ENCODE results near the gene FER1L5. TPM values are rescaled to one million over a fixed set of nuclear protein-coding genes. Genes with fewer than 3 reads are reported as not detected.
"Not testable (repeated sequence)": the region's sequence is repeated elsewhere in the genome, so short reads cannot be mapped to it uniquely, and the experiment has no call there.

Gene FER1L5
- total RNA-seq, 1 donor from 2014 or later: not detected

GRCh38 chr2:96631804-96632435, 10.6 kb upstream of the FER1L5 start:
- intact Hi-C loops (cut with DNase I): no loop called here
- ATAC-seq (ENCODE audit: poor library complexity) (no peak), DNase-seq (no peak)

DNA sequence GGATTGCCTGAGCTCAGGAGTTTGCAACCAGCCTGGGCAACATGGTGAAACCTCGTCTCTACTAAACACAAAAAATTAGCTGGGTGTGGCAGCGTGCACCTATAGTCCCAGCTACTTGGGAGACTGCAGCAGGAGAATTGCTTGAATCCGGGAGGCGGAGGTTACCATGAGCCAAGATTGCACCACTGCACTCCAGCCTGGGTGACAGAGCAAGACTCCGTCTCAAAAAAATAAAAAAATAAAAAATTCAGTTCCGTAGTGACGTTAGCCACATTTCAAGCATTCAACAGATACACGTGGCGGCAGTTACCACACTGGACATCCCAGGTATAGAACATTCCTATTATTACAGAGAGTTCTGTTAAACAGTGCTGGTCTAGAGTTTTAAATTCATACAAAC, 8.9 kb upstream of the FER1L5 start:
- intact Hi-C loops (cut with DNase I): no loop called here
- DNase-seq: no peak
- no peak for ATAC-seq (ENCODE audit: poor library complexity)

DNA sequence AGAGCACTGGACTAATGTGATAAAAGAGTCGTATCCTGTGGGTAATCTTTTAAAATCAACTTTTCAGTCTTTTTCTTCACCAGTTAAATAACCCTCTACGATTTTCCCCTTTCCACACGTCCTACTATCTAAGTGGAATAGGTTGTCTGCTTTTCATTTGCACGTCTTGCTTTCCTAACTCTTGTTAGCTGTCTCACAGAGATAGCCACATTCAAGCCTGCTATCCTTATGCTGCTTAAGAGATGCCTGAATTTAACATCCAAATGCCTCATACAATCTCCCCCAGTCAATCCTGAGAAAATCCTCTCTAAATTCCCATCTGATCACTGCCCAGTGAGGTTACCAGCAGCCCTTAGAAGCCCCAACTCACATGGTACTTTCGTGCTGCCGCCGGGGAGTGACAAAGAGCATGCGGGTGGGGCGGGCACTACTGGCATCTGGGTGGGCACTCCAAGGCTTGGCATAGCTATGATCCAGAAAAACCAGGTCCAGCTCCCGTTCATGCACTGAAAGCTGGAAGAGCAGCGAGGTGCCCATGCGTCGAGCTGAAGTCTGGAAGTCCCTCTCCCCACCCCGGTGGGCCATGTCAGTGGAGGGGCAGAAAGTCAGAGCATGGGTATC, 5.9 kb upstream of the FER1L5 start:
- no peak for ATAC-seq (ENCODE audit: poor library complexity)
- intact Hi-C loops (cut with DNase I): no loop called here
- DNase-seq: no peak

- intact Hi-C loops (cut with DNase I): no loop called here
- DNase-seq: peak; percentile 92
Measured at GRCh38 chr2:96637385-96638143, 5.0 kb upstream of the FER1L5 start.

DNA sequence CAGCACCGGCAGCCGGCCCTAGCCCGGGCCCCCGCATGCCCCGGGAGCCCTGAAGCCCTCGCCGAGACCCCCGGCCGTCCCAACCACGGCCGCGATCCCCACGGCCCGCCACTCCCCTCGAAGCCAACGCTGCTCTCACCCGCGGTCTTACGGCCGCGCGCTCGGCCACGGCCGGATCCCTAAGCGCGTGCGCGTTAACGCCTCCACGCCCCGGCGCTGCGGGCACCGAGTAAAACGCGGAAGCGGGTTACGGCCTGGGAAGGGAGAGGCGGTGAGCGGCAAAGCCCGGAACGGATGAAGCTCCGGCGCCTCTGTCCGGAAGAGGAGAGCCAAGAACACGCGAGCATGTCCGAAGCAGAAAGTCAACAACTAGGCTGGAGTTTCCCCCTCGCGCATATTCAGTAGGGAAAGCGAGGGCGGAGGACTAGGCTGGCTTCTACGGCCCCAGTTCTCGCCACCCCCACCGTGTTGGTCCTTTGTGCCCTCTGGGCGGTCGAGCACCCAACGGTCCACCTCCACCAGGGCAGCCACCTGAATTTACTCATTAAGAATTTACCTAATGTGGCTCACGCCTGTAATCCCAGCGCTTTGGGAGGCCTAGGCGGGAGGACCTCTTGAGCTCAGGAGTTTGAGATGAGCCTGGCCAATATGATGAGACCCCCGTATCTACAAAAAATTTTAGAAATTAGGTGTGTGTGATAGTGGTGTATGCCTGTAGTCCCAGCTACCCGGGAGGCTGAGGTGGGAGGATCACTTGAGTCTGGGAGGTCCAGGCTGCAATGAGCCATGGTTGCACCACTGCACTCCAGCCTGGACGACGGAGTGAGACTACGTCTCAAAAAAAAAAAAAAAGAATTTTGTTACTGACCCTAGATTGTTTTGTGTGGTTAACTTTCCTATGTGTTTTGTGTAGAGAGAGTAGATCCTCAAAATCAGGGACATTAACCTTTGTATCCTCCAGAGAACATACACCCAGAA, 4.1 kb upstream of the FER1L5 start, which contains the start of gene KANSL3:
KANSL3 (minus strand) TSS at position 169 of the 978 bp plus-strand sequence. CDS start 1,177 bp downstream, outside the sequence.
- intact Hi-C loops (cut with DNase I): no loop called here

More at GRCh38 chr2:96637385-96638143, 5.0 kb upstream of the FER1L5 start:
- ATAC-seq (ENCODE audit: poor library complexity): peak; percentile 92

GRCh38 chr2:96647681-96648080, 5.1 kb downstream of the FER1L5 start:
- DNase-seq: no peak
- no peak for ATAC-seq (ENCODE audit: poor library complexity)
- intact Hi-C loops (cut with DNase I): no loop called here

More for the DNA sequence above, 4.1 kb upstream of the FER1L5 start, which contains the start of gene KANSL3:
- DNase-seq (peak; percentile 95), ATAC-seq (ENCODE audit: poor library complexity) (peak; percentile 91)

- ATAC-seq (ENCODE audit: poor library complexity) (no peak), DNase-seq (no peak)
- intact Hi-C loops (cut with DNase I): no loop called here
Measured at GRCh38 chr2:96648306-96648930, 5.9 kb downstream of the FER1L5 start.

GRCh38 chr2:96649342-96649741, 6.8 kb downstream of the FER1L5 start:
- ATAC-seq (ENCODE audit: poor library complexity) (no peak), DNase-seq (no peak)
- intact Hi-C loops (cut with DNase I): no loop called here

DNA sequence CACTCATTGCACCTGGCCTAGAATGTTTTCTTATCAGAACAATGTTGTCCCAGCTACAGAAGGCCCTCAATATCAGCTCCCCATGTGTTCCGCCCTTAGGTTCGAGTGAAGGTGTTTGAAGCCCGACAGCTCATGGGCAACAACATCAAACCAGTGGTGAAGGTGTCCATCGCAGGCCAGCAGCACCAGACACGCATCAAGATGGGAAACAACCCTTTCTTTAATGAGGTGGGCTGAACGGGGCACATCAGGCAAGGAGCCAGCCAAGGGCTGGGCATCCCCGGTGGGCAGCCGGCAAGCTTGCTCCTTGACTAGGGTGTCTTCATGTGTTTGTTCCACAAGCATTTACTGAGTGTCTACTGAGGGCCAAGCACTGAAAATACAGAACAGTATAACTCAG, 9.2 kb downstream of the FER1L5 start:
- DNase-seq: no peak
- intact Hi-C loops (cut with DNase I): no loop called here
- ATAC-seq (ENCODE audit: poor library complexity): no peak

DNA sequence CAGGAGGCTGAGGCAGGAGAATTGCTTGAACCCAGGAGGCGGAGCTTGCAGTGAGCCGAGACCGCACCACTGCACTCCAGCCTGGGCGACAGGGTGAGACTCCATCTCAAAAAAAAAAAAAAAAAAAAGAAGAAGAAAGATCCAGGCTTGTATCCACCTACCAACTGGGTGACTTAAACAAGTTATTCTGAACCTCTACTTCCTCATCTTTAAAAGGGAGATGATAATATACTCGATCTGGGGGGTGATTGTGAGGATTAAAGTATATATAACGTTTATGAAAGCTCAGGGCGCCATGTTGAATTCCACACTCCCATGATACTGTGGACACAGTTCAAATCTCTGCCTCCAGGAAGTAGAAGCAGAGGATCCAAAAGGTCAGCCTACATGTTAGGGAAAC, 12.2 kb downstream of the FER1L5 start:
- ATAC-seq (ENCODE audit: poor library complexity); intact Hi-C loops (cut with DNase I); DNase-seq: not testable (repeated sequence)

- ATAC-seq (ENCODE audit: poor library complexity) (no peak), DNase-seq (no peak)
- intact Hi-C loops (cut with DNase I): no loop called here
Measured at GRCh38 chr2:96655526-96655925, 13.0 kb downstream of the FER1L5 start.

DNA sequence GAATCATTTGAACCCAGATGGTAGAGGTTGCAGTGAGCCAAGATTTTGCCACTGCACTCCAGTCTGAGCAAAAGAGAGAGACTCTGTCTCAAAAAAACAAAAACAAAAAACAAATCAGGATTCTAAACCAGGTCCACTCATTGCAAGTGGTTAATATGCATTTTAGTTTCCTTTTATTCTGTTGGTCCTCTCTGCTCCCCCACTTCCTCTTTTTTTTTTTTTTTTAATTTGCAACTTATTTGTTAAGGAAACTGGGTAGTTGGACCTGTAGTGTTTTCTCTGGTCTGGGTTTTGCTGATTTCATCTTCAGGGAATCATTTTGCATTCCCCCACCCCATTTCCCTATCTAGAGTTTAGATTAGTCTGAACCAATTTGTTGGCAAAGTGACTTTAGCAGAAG, 14.0 kb downstream of the FER1L5 start:
- DNase-seq (no peak), ATAC-seq (ENCODE audit: poor library complexity) (no peak)
- intact Hi-C loops (cut with DNase I): no loop called here

GRCh38 chr2:96661324-96661723, 18.8 kb downstream of the FER1L5 start:
- intact Hi-C loops (cut with DNase I): no loop called here
- DNase-seq (no peak), ATAC-seq (ENCODE audit: poor library complexity) (no peak)

DNA sequence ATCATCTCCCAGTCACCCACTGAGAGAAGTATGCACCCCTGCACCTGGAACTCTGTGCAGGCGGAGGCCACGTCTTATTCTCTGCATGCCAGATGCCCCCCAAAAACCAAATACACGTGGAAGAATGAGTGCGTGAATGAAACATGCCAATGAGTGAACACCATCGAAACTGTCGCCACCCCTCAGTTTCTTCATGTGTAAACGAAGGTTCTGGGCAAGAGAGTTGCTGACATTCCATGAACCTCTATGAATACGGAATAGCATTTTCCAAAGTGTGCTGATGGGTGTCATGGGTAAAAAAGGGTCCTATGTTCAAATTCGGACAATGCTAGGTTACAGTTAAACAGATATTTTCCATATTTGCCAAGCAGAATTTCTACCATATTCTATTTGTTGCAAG, 19.8 kb downstream of the FER1L5 start:
- intact Hi-C loops (cut with DNase I): no loop called here
- ATAC-seq (ENCODE audit: poor library complexity) (no peak), DNase-seq (no peak)

GRCh38 chr2:96663177-96663576, 20.6 kb downstream of the FER1L5 start:
- intact Hi-C loops (cut with DNase I): no loop called here
- no peak for ATAC-seq (ENCODE audit: poor library complexity)

GRCh38 chr2:96663829-96664228, 21.3 kb downstream of the FER1L5 start:
- DNase-seq (no peak), ATAC-seq (ENCODE audit: poor library complexity) (peak; percentile 68)
- intact Hi-C loops (cut with DNase I): no loop called here

More at GRCh38 chr2:96663177-96663576, 20.6 kb downstream of the FER1L5 start:
- DNase-seq: no peak

GRCh38 chr2:96664366-96664925, 21.9 kb downstream of the FER1L5 start:
- intact Hi-C loops (cut with DNase I): no loop called here
- DNase-seq (no peak), ATAC-seq (ENCODE audit: poor library complexity) (no peak)

GRCh38 chr2:96665083-96665569, 22.6 kb downstream of the FER1L5 start:
- ATAC-seq (ENCODE audit: poor library complexity) (peak; percentile 90), DNase-seq (no peak)
- intact Hi-C loops (cut with DNase I): no loop called here

Data from Right ventricle myocardium superior (tissue), 1 donor.